Loucy (cell line): ENCODE data around the gene MMP14.

Experiments
- H2AFZ ChIP-seq: fragments of 200-600 bp; sonication (generic); 2 replicates; pipeline ENCODE4 v1.6.0; 2016; ENCODE audit warnings: antibody characterized with exemption, mild to moderate bottlenecking, low read length, moderate library complexity
- H3F3A ChIP-seq: fragments of 200-600 bp; 2 replicates; pipeline ENCODE4 v1.6.0; 2016; ENCODE audit warnings: antibody characterized with exemption, low read depth, mild to moderate bottlenecking
- H3K27me3 ChIP-seq: fragments of 200-600 bp; sonication (generic); 2 replicates; pipeline ENCODE4 v1.6.1; 2014; ENCODE audit warnings: low read length, mild to moderate bottlenecking; ENCODE audit not compliant: insufficient read depth, poor library complexity, severe bottlenecking
- H3K36me3 ChIP-seq: fragments of 200-600 bp; sonication (generic); 2 replicates; pipeline ENCODE4 v1.6.1; 2016; ENCODE audit warnings: low read length; ENCODE audit not compliant: insufficient read depth
- H3K4me1 ChIP-seq: fragments of 200-600 bp; sonication (generic); 2 replicates; pipeline ENCODE4 v1.5.1; 2014; ENCODE audit warnings: low read length, mild to moderate bottlenecking; ENCODE audit not compliant: insufficient read depth, poor library complexity, severe bottlenecking
- H3K4me2 ChIP-seq: fragments of 200-600 bp; sonication (generic); 2 replicates; pipeline ENCODE4 v1.6.0; 2014; ENCODE audit warnings: antibody characterized with exemption, low read length, low read depth, mild to moderate bottlenecking; ENCODE audit not compliant: poor library complexity, severe bottlenecking
- H3K4me3 ChIP-seq: fragments of 200-600 bp; sonication (generic); 2 replicates; pipeline ENCODE4 v1.5.1; 2014; ENCODE audit warnings: low read length, mild to moderate bottlenecking, mixed read lengths; ENCODE audit not compliant: poor library complexity, severe bottlenecking
- H3K79me2 ChIP-seq: fragments of 200-600 bp; sonication (generic); 2 replicates; pipeline ENCODE4 v1.6.1; 2014; ENCODE audit warnings: low read length; ENCODE audit not compliant: insufficient read depth
- H3K9ac ChIP-seq: fragments of 200-600 bp; sonication (generic); 2 replicates; pipeline ENCODE4 v1.6.0; 2014; ENCODE audit warnings: mild to moderate bottlenecking, low read depth, low read length, moderate library complexity; ENCODE audit not compliant: poor library complexity, severe bottlenecking
- H3K9me2 ChIP-seq: fragments of 200-600 bp; sonication (generic); replicated peaks from 2 replicates; pipeline ENCODE4 v1.6.1; 2016; ENCODE audit warnings: low read depth, low read length, mixed read lengths
- H3K9me3 ChIP-seq: fragments of 200-600 bp; sonication (generic); 2 replicates; pipeline ENCODE4 v1.6.1; 2014; ENCODE audit warnings: mild to moderate bottlenecking, antibody characterized with exemption, low read length, low read depth; ENCODE audit not compliant: insufficient read depth
- H4K20me1 ChIP-seq: fragments of 200-600 bp; sonication (generic); 2 replicates; pipeline ENCODE4 v1.6.0; 2014; ENCODE audit warnings: antibody characterized with exemption, low read length, mild to moderate bottlenecking; ENCODE audit not compliant: insufficient read depth, poor library complexity, severe bottlenecking
- EZH2phosphoT487 ChIP-seq: fragments of 200-600 bp; IDR thresholded peaks from 2 replicates; pipeline ENCODE4 v1.6.1; 2018; ENCODE audit warnings: antibody characterized with exemption, mild to moderate bottlenecking, moderate library complexity, borderline replicate concordance
- TF ChIP-seq, protein P1 (sequence below): fragments of 200-600 bp; sonication (generic); conservative IDR thresholded peaks from 2 replicates; pipeline ENCODE4 v1.5.1; 2014; ENCODE audit warnings: mild to moderate bottlenecking, antibody characterized with exemption, low read length

Gene MMP14

DNA sequence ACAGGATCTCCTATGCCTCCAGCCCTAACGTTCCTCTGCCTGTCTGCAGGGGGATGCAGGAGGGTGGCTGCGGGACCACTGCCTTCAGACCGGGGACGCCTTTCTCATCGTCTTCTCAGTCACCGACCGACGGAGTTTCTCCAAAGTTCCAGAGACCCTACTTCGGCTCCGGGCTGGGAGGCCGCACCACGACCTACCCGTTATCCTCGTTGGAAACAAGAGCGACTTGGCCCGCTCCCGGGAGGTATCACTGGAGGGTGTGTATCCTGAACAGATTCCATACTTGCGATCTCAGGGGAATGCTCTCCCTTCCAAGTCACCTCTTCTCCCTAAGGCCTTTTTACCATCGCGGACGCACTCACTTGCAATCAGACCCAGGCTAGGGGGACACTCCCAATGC lies 49.6 kb downstream of the MMP14 start:
- H3F3A ChIP-seq, result no peaks in the 10 kb centered on the region
- H3K4me1 ChIP-seq, result no peaks in the 10 kb centered on the region
- H3K27me3 ChIP-seq, result no peaks in the 10 kb centered on the region
- no peak overlapping the region for H2AFZ ChIP-seq
- no peaks in the 10 kb centered on the region for H3K9me2 ChIP-seq
- H4K20me1 ChIP-seq, result no peaks in the 10 kb centered on the region
- H3K9ac ChIP-seq, result no peak overlapping the region
- no peaks in the 10 kb centered on the region for H3K9me3 ChIP-seq
- no peaks in the 10 kb centered on the region for H3K36me3 ChIP-seq
- no peaks in the 10 kb centered on the region for H3K79me2 ChIP-seq
- no peak overlapping the region for H3K4me2 ChIP-seq
- no peak overlapping the region for H3K4me3 ChIP-seq
- no peak for TF ChIP-seq EZH2phosphoT487
- TF ChIP-seq, protein P1, sequence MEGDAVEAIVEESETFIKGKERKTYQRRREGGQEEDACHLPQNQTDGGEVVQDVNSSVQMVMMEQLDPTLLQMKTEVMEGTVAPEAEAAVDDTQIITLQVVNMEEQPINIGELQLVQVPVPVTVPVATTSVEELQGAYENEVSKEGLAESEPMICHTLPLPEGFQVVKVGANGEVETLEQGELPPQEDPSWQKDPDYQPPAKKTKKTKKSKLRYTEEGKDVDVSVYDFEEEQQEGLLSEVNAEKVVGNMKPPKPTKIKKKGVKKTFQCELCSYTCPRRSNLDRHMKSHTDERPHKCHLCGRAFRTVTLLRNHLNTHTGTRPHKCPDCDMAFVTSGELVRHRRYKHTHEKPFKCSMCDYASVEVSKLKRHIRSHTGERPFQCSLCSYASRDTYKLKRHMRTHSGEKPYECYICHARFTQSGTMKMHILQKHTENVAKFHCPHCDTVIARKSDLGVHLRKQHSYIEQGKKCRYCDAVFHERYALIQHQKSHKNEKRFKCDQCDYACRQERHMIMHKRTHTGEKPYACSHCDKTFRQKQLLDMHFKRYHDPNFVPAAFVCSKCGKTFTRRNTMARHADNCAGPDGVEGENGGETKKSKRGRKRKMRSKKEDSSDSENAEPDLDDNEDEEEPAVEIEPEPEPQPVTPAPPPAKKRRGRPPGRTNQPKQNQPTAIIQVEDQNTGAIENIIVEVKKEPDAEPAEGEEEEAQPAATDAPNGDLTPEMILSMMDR, result no peak

DNA sequence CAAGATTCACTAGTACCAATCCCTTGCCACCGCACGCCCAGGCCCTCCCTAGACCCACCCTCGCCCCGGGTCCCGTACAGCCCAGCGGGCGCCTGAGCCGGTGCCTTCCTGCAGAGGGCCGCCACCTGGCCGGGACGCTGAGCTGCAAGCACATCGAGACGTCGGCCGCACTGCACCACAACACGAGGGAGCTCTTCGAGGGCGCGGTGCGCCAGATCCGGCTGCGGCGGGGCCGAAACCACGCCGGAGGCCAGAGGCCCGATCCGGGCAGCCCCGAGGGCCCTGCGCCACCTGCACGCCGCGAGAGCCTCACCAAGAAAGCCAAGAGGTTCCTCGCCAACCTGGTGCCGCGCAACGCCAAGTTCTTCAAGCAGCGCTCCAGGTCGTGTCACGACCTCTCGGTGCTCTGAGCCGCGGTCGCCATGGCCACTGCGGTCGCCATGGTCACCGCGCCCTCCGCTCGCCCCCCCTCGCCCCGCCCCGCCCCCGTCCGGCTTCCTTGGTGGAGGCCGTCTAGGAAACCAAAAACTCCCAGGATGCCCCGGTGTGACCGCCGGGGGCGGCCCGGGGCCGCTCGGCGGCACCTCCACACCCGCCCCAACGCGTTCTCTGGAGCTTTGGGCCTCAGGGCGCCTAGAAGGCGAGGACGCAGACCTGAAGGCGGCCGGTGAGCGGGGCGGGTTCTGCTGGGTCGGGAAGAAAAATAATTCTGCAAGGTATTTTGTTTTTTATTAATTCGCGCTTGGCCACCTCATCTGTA lies 50.3 kb downstream of the MMP14 start:
- H3K4me3 ChIP-seq, result no peak overlapping the region
- H3K9me3 ChIP-seq, result no peaks in the 10 kb centered on the region
- no peaks in the 10 kb centered on the region for H3K27me3 ChIP-seq
- H3K36me3 ChIP-seq, result no peaks in the 10 kb centered on the region
- TF ChIP-seq, protein P1, result no peak
- no peaks in the 10 kb centered on the region for H3K4me1 ChIP-seq
- no peaks in the 10 kb centered on the region for H4K20me1 ChIP-seq
- H3K9me2 ChIP-seq, result no peaks in the 10 kb centered on the region
- H3K9ac ChIP-seq, result no peak overlapping the region
- no peaks in the 10 kb centered on the region for H3F3A ChIP-seq
- H3K4me2 ChIP-seq, result no peak overlapping the region
- no peak overlapping the region for H2AFZ ChIP-seq
- no peaks in the 10 kb centered on the region for H3K79me2 ChIP-seq

DNA sequence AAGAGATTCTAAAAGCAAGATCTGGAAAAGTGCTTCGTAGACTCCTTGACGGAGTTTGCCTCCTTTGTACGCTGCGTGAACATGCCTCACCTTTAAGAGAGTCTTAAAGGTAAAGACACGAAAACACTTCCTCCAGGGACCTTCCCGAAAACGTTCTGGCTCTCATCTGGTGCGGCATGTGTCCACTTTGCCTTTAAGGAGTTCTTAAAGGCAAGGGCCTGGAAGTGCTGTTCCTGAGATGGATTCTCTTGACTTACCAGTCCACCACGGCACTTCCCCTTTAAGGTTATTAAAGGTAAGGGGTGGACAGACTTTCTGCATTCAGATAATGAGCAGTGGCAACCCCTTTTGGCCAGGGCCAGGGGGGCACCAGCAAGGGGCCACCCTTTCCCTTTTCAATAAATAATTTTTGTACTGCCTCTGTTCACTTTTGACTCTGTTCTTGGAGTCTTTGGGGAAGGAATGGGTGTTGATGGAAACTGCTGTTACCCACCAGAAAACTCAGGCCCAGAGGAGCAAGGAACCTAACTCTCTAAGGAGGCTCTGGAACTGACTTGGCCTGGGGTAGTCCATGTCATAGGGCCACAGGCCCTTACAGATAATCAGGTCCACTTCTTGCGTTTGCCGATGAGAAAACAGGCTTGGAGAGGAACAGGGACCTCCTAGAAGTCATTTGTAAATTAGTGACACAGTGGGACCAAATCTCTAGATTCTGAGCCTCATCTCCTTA lies 51.0 kb downstream of the MMP14 start:
- H3K9ac ChIP-seq, result no peak overlapping the region
- no peaks in the 10 kb centered on the region for H3K4me1 ChIP-seq
- no peak overlapping the region for H3K4me2 ChIP-seq
- no peaks in the 10 kb centered on the region for H3K79me2 ChIP-seq
- no peak overlapping the region for H3K4me3 ChIP-seq
- no peaks in the 10 kb centered on the region for H3K27me3 ChIP-seq
- TF ChIP-seq, protein P1, result no peak
- no peak for TF ChIP-seq EZH2phosphoT487
- H3F3A ChIP-seq, result no peaks in the 10 kb centered on the region
- H3K9me2 ChIP-seq, result no peaks in the 10 kb centered on the region
- no peak overlapping the region for H2AFZ ChIP-seq
- H4K20me1 ChIP-seq, result no peaks in the 10 kb centered on the region
- H3K9me3 ChIP-seq, result no peaks in the 10 kb centered on the region
- no peaks in the 10 kb centered on the region for H3K36me3 ChIP-seq
